ENCODE measurements around the gene UGT2A3.

UGT2A3 gene

GRCh38 chr4:68906780-68907137 is 44.8 kb downstream of the UGT2A3 start:
- CTCF ChIA-PET: no interaction called here

GRCh38 chr4:68905939-68906779 is 45.4 kb downstream of the UGT2A3 start:
- POLR2A ChIA-PET: no interaction called here
- no peak for TF ChIP-seq FOXA1 (IDR thresholded peaks at IDR 0.05)
- TF ChIP-seq L3MBTL2 (conservative IDR thresholded peaks at IDR 0.05): no peak
- no peak for TF ChIP-seq LEF1 (IDR thresholded peaks at IDR 0.05; ENCODE audit: borderline replicate concordance)
- TF ChIP-seq ARNT (IDR thresholded peaks at IDR 0.05): no peak
- no peak for DNase-seq (ENCODE audit: extremely low spot score)
- CTCF ChIA-PET: no interaction called here

More at GRCh38 chr4:68906780-68907137, 44.8 kb downstream of the UGT2A3 start:
- no peak for DNase-seq (ENCODE audit: extremely low spot score)
- POLR2A ChIA-PET: no interaction called here
- TF ChIP-seq BHLHE40 (IDR thresholded peaks at IDR 0.05; ENCODE audit: borderline replicate concordance) (no peak), NFRKB (IDR thresholded peaks at IDR 0.05) (no peak), LEF1 (IDR thresholded peaks at IDR 0.05; ENCODE audit: borderline replicate concordance) (no peak), ZNF384 (IDR thresholded peaks at IDR 0.05) (no peak)

GRCh38 chr4:68905598-68905938 is 46.0 kb downstream of the UGT2A3 start:
- ChIA-PET POLR2A (no interaction called here), CTCF (no interaction called here)
- no peak for DNase-seq (ENCODE audit: extremely low spot score)
- TF ChIP-seq ARNT (IDR thresholded peaks at IDR 0.05): no peak

GRCh38 chr4:68904786-68905185 is 46.8 kb downstream of the UGT2A3 start:
- ChIA-PET POLR2A (no interaction called here), CTCF (no interaction called here)
- TF ChIP-seq CTBP1 (IDR thresholded peaks at IDR 0.05; ENCODE audit: borderline replicate concordance): no peak
- TF ChIP-seq FOXM1 (IDR thresholded peaks at IDR 0.05; ENCODE audit: borderline replicate concordance): no peak
- no peak for TF ChIP-seq SUZ12 (IDR thresholded peaks at IDR 0.05)
- TF ChIP-seq LEF1 (IDR thresholded peaks at IDR 0.05; ENCODE audit: borderline replicate concordance): no peak
- TF ChIP-seq FOXA1 (IDR thresholded peaks at IDR 0.05): no peak
- TF ChIP-seq BHLHE40 (IDR thresholded peaks at IDR 0.05; ENCODE audit: borderline replicate concordance): no peak
- no peak for TF ChIP-seq ZNF384 (IDR thresholded peaks at IDR 0.05)
- DNase-seq (ENCODE audit: extremely low spot score): peak; percentile 21

GRCh38 chr4:68896749-68897148 is 54.9 kb downstream of the UGT2A3 start:
- ChIA-PET CTCF (interaction anchor here (0.5 kb wide), 1 partner anchor 159 kb away, joined by 3 read pairs; no protein-coding TSS in a partner anchor), POLR2A (no interaction called here)
- TF ChIP-seq FOXK2 (IDR thresholded peaks at IDR 0.05): no peak
- no peak for DNase-seq (ENCODE audit: extremely low spot score)

GRCh38 chr4:68895561-68896198 is 55.9 kb downstream of the UGT2A3 start:
- ChIA-PET CTCF (no interaction called here), POLR2A (no interaction called here)
- DNase-seq (ENCODE audit: extremely low spot score): no peak
- TF ChIP-seq FOXK2 (IDR thresholded peaks at IDR 0.05) (no peak), ZNF384 (IDR thresholded peaks at IDR 0.05) (no peak), HDGF (IDR thresholded peaks at IDR 0.05; ENCODE audit: borderline replicate concordance) (no peak), ARNT (IDR thresholded peaks at IDR 0.05) (no peak), TARDBP (IDR thresholded peaks at IDR 0.05) (no peak), BHLHE40 (IDR thresholded peaks at IDR 0.05; ENCODE audit: borderline replicate concordance) (no peak), CTBP1 (IDR thresholded peaks at IDR 0.05; ENCODE audit: borderline replicate concordance) (no peak), FOXA1 (IDR thresholded peaks at IDR 0.05) (no peak), ELF4 (IDR thresholded peaks at IDR 0.05) (no peak), NFRKB (IDR thresholded peaks at IDR 0.05) (no peak), FOXM1 (IDR thresholded peaks at IDR 0.05; ENCODE audit: borderline replicate concordance) (no peak), LEF1 (IDR thresholded peaks at IDR 0.05; ENCODE audit: borderline replicate concordance) (no peak), SUZ12 (IDR thresholded peaks at IDR 0.05) (no peak)

- ChIA-PET POLR2A (no interaction called here), CTCF (no interaction called here)
- no peak for DNase-seq (ENCODE audit: extremely low spot score)
Measured at GRCh38 chr4:68892861-68893260, 58.7 kb downstream of the UGT2A3 start.

More at GRCh38 chr4:68892861-68893260, 58.7 kb downstream of the UGT2A3 start:
- TF ChIP-seq NFRKB (IDR thresholded peaks at IDR 0.05): no peak
- TF ChIP-seq ELF4 (IDR thresholded peaks at IDR 0.05): no peak
- TF ChIP-seq TARDBP (IDR thresholded peaks at IDR 0.05): no peak
- TF ChIP-seq SUZ12 (IDR thresholded peaks at IDR 0.05): no peak
- no peak for TF ChIP-seq HDGF (IDR thresholded peaks at IDR 0.05; ENCODE audit: borderline replicate concordance)
- no peak for TF ChIP-seq ZNF384 (IDR thresholded peaks at IDR 0.05)
- TF ChIP-seq PKNOX1 (IDR thresholded peaks at IDR 0.05): no peak
- no peak for TF ChIP-seq LEF1 (IDR thresholded peaks at IDR 0.05; ENCODE audit: borderline replicate concordance)
- TF ChIP-seq SP1 (IDR thresholded peaks at IDR 0.05): no peak
- no peak for TF ChIP-seq BHLHE40 (IDR thresholded peaks at IDR 0.05; ENCODE audit: borderline replicate concordance)
- no peak for TF ChIP-seq FOXM1 (IDR thresholded peaks at IDR 0.05; ENCODE audit: borderline replicate concordance)
- TF ChIP-seq CTBP1 (IDR thresholded peaks at IDR 0.05; ENCODE audit: borderline replicate concordance): no peak
- TF ChIP-seq ARNT (IDR thresholded peaks at IDR 0.05): no peak
- no peak for TF ChIP-seq FOXK2 (IDR thresholded peaks at IDR 0.05)
- TF ChIP-seq L3MBTL2 (conservative IDR thresholded peaks at IDR 0.05): no peak
- TF ChIP-seq FOXA1 (IDR thresholded peaks at IDR 0.05): no peak
